Measurements from ENCODE around the gene EZH1. TPM values are rescaled to one million over a fixed set of nuclear protein-coding genes. Genes with fewer than 3 reads are reported as not detected.

The EZH1 gene
- polyA plus RNA-seq, 1 donor from 2014 or later, result 52.5 TPM

DNA sequence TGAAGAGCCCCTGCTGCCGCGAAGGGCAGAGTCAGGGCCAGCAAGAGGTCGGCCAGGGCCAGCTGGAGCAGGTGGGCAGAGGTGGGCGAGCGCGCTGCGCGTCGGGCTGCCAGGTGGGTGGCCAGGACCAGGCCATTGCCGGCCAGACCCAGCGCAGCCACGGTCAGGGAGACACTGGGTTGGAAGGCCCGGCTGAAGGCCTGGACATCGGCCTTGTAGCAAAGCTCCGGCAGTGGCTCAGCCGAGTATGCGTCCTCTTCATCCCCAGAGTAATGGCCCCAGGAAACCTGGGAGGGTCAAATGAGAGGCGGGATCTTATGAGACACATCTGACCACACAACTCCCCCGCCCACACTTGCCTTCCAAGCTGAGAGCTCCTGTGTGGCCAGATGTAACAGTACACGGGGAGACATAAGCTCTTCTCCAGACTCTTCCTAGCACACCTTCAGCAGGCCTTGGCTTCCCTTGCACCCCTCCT, 64.5 kb downstream of the EZH1 start:
- TF ChIP-seq CTCF (IDR thresholded peaks at IDR 0.05; ENCODE audit: poor library complexity, severe bottlenecking) (no peak), MXI1 (conservative IDR thresholded peaks at IDR 0.05; ENCODE audit: poor library complexity, severe bottlenecking) (no peak), SMC3 (conservative IDR thresholded peaks at IDR 0.05; ENCODE audit: poor library complexity) (no peak), POLR2AphosphoS5 (IDR thresholded peaks at IDR 0.05) (no peak), EZH2 (IDR thresholded peaks at IDR 0.05; ENCODE audit: borderline replicate concordance, insufficient read depth, low read length, poor library complexity, severe bottlenecking) (no peak), EP300 (conservative IDR thresholded peaks at IDR 0.05; ENCODE audit: poor library complexity, severe bottlenecking) (no peak), TAF1 (IDR thresholded peaks at IDR 0.05; ENCODE audit: low read depth) (no peak), RAD21 (conservative IDR thresholded peaks at IDR 0.05) (no peak)
- TF ChIP-seq, protein P1, sequence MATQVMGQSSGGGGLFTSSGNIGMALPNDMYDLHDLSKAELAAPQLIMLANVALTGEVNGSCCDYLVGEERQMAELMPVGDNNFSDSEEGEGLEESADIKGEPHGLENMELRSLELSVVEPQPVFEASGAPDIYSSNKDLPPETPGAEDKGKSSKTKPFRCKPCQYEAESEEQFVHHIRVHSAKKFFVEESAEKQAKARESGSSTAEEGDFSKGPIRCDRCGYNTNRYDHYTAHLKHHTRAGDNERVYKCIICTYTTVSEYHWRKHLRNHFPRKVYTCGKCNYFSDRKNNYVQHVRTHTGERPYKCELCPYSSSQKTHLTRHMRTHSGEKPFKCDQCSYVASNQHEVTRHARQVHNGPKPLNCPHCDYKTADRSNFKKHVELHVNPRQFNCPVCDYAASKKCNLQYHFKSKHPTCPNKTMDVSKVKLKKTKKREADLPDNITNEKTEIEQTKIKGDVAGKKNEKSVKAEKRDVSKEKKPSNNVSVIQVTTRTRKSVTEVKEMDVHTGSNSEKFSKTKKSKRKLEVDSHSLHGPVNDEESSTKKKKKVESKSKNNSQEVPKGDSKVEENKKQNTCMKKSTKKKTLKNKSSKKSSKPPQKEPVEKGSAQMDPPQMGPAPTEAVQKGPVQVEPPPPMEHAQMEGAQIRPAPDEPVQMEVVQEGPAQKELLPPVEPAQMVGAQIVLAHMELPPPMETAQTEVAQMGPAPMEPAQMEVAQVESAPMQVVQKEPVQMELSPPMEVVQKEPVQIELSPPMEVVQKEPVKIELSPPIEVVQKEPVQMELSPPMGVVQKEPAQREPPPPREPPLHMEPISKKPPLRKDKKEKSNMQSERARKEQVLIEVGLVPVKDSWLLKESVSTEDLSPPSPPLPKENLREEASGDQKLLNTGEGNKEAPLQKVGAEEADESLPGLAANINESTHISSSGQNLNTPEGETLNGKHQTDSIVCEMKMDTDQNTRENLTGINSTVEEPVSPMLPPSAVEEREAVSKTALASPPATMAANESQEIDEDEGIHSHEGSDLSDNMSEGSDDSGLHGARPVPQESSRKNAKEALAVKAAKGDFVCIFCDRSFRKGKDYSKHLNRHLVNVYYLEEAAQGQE (IDR thresholded peaks at IDR 0.05; ENCODE audit: borderline replicate concordance), result no peak
- Histone ChIP-seq H3K27me3 (ENCODE audit: insufficient read depth, low read depth, low read length) (no peaks in the 10 kb centered on the region), H3K36me3 (ENCODE audit: insufficient read depth, low read length) (no peaks in the 10 kb centered on the region), H3K4me3 (ENCODE audit: low read length) (no peak overlapping the region), H3K79me2 (replicated peaks; ENCODE audit: insufficient read depth, low read length) (peaks cover 9% of the 10 kb centered on the region), H3K4me2 (ENCODE audit: low read length) (no peak overlapping the region), H2AFZ (ENCODE audit: low read depth, low read length) (no peak overlapping the region), H3K9me3 (ENCODE audit: low read length) (no peaks in the 10 kb centered on the region), H4K20me1 (ENCODE audit: insufficient read depth) (no peaks in the 10 kb centered on the region), H3K27ac (ENCODE audit: low read length) (peak overlapping the region; percentile 95), H3F3A (ENCODE audit: insufficient read depth, low read length, poor library complexity, severe bottlenecking) (no peaks in the 10 kb centered on the region), H3K9ac (ENCODE audit: low read length) (peak overlapping the region; percentile 83), H3K9me2 (ENCODE audit: insufficient read depth, low read length) (no peaks in the 10 kb centered on the region)

- Histone ChIP-seq H2AFZ (ENCODE audit: low read depth, low read length) (no peak overlapping the region), H3K27me3 (ENCODE audit: insufficient read depth, low read depth, low read length) (no peaks in the 10 kb centered on the region), H3K79me2 (replicated peaks; ENCODE audit: insufficient read depth, low read length) (peaks cover 12% of the 10 kb centered on the region), H3F3A (ENCODE audit: insufficient read depth, low read length, poor library complexity, severe bottlenecking) (no peaks in the 10 kb centered on the region), H4K20me1 (ENCODE audit: insufficient read depth) (no peaks in the 10 kb centered on the region), H3K27ac (ENCODE audit: low read length) (peak overlapping the region; percentile 95), H3K9ac (ENCODE audit: low read length) (peak overlapping the region; percentile 83), H3K9me3 (ENCODE audit: low read length) (no peaks in the 10 kb centered on the region), H3K9me2 (ENCODE audit: insufficient read depth, low read length) (no peaks in the 10 kb centered on the region), H3K4me2 (ENCODE audit: low read length) (no peak overlapping the region), H3K4me3 (ENCODE audit: low read length) (peak overlapping the region; percentile 78), H3K36me3 (ENCODE audit: insufficient read depth, low read length) (no peaks in the 10 kb centered on the region)
- TF ChIP-seq, protein P1 (IDR thresholded peaks at IDR 0.05; ENCODE audit: borderline replicate concordance), result no peak
- TF ChIP-seq EZH2 (IDR thresholded peaks at IDR 0.05; ENCODE audit: borderline replicate concordance, insufficient read depth, low read length, poor library complexity, severe bottlenecking) (no peak), MXI1 (conservative IDR thresholded peaks at IDR 0.05; ENCODE audit: poor library complexity, severe bottlenecking) (peak; percentile 43), SMC3 (conservative IDR thresholded peaks at IDR 0.05; ENCODE audit: poor library complexity) (peak; percentile 78), EP300 (conservative IDR thresholded peaks at IDR 0.05; ENCODE audit: poor library complexity, severe bottlenecking) (no peak), POLR2AphosphoS5 (IDR thresholded peaks at IDR 0.05) (peak; percentile 25), TAF1 (IDR thresholded peaks at IDR 0.05; ENCODE audit: low read depth) (no peak), RAD21 (conservative IDR thresholded peaks at IDR 0.05) (peak; percentile 64), CTCF (IDR thresholded peaks at IDR 0.05; ENCODE audit: poor library complexity, severe bottlenecking) (peak; percentile 83)
Measured at GRCh38 chr17:42679492-42680330, 65.1 kb downstream of the EZH1 start.
